Neural cell (in vitro differentiated cells): Measurements from ENCODE around the gene HK1. TPM values are rescaled to one million over a fixed set of nuclear protein-coding genes. Genes with fewer than 3 reads are reported as not detected.

Experiments
- H2AFZ ChIP-seq: fragments of 200-600, 300-800 bp; sonication (generic), shearing (Covaris generic); 2 replicates; pipeline ENCODE4 v1.6.0; 2014; ENCODE audit warnings: low read depth, mild to moderate bottlenecking, antibody characterized with exemption, low read length, moderate library complexity
- H3F3A ChIP-seq: fragments of 200-600 bp; shearing (Covaris generic); 2 replicates; pipeline ENCODE4 v1.6.1; 2016; ENCODE audit warnings: mild to moderate bottlenecking, moderate library complexity, mixed read lengths, antibody characterized with exemption, low read length; ENCODE audit not compliant: insufficient read depth, poor library complexity, severe bottlenecking
- H3K27ac ChIP-seq: fragments of 200-600, 300-800 bp; sonication (generic), shearing (Covaris generic); 2 replicates; pipeline ENCODE4 v1.5.1; 2014; ENCODE audit warnings: mild to moderate bottlenecking, low read length, moderate library complexity
- H3K27me3 ChIP-seq: fragments of 300-800, 200-600 bp; sonication (generic), shearing (Covaris generic); 2 replicates; pipeline ENCODE4 v1.6.0; 2014; ENCODE audit warnings: mild to moderate bottlenecking, low read depth, low read length, moderate library complexity; ENCODE audit not compliant: insufficient read depth
- H3K36me3 ChIP-seq: fragments of 300-800, 200-600 bp; sonication (generic), shearing (Covaris generic); 2 replicates; pipeline ENCODE4 v1.5.1; 2014; ENCODE audit warnings: mild to moderate bottlenecking, antibody characterized with exemption, low read length, moderate library complexity; ENCODE audit not compliant: insufficient read depth
- H3K4me2 ChIP-seq: fragments of 300-800, 200-600 bp; sonication (generic), shearing (Covaris generic); 2 replicates; pipeline ENCODE4 v1.6.0; 2014; ENCODE audit warnings: mild to moderate bottlenecking, low read length
- H3K4me3 ChIP-seq: fragments of 300-800, 200-600 bp; sonication (generic), shearing (Covaris generic); 2 replicates; pipeline ENCODE4 v1.5.1; 2014; ENCODE audit warnings: mild to moderate bottlenecking, low read length, moderate library complexity
- H3K79me2 ChIP-seq: fragments of 200-600 bp; shearing (Covaris generic); replicated peaks from 2 replicates; pipeline ENCODE4 v1.6.0; 2014; ENCODE audit warnings: mild to moderate bottlenecking, low read length, moderate library complexity; ENCODE audit not compliant: insufficient read depth
- H3K9ac ChIP-seq: fragments of 300-800, 200-600 bp; sonication (generic), shearing (Covaris generic); 2 replicates; pipeline ENCODE4 v1.6.1; 2016; ENCODE audit warnings: mild to moderate bottlenecking, low read length, mixed read lengths
- H3K9me2 ChIP-seq: fragments of 200-600 bp; shearing (Covaris generic); 2 replicates; pipeline ENCODE4 v1.6.1; 2016; ENCODE audit warnings: mild to moderate bottlenecking, low read length, mixed read lengths; ENCODE audit not compliant: insufficient read depth
- H3K9me3 ChIP-seq: fragments of 200-600, 300-800 bp; sonication (generic), shearing (Covaris generic); 2 replicates; pipeline ENCODE4 v1.6.1; 2016; ENCODE audit warnings: mild to moderate bottlenecking, mixed run types, low read length, moderate library complexity, mixed read lengths
- H4K20me1 ChIP-seq: fragments of 200-600 bp; shearing (Covaris generic); 2 replicates; pipeline ENCODE4 v1.6.1; 2016; ENCODE audit warnings: mild to moderate bottlenecking, mixed run types; ENCODE audit not compliant: insufficient read depth
- EP300 ChIP-seq: fragments of 450-650 bp; conservative IDR thresholded peaks from 2 replicates; pipeline ENCODE4 v1.6.1; 2014; ENCODE audit warnings: antibody characterized with exemption, mild to moderate bottlenecking, moderate library complexity; ENCODE audit not compliant: poor library complexity, severe bottlenecking
- EZH2 ChIP-seq: fragments of 200-600, 300-800 bp; shearing (Covaris generic), sonication (generic); IDR thresholded peaks from 2 replicates; pipeline ENCODE4 v1.6.1; 2014; ENCODE audit warnings: antibody characterized with exemption, low read length, borderline replicate concordance, mild to moderate bottlenecking; ENCODE audit not compliant: insufficient read depth, poor library complexity, severe bottlenecking
- MXI1 ChIP-seq: fragments of 450-650 bp; conservative IDR thresholded peaks from 2 replicates; pipeline ENCODE4 v1.6.1; 2014; ENCODE audit warnings: antibody characterized with exemption, mild to moderate bottlenecking; ENCODE audit not compliant: poor library complexity, severe bottlenecking
- POLR2AphosphoS5 ChIP-seq: IDR thresholded peaks from 2 replicates; pipeline ENCODE4 v1.6.1; 2012
- RAD21 ChIP-seq: fragments of 450-650 bp; conservative IDR thresholded peaks from 2 replicates; pipeline ENCODE4 v1.6.1; 2014; ENCODE audit warnings: antibody characterized with exemption, mild to moderate bottlenecking, moderate library complexity
- SMC3 ChIP-seq: fragments of 450-650 bp; conservative IDR thresholded peaks from 2 replicates; pipeline ENCODE4 v1.6.1; 2014; ENCODE audit warnings: antibody characterized with exemption, mild to moderate bottlenecking, moderate library complexity; ENCODE audit not compliant: poor library complexity
- TAF1 ChIP-seq: IDR thresholded peaks from 2 replicates; pipeline ENCODE4 v1.6.1; 2012; ENCODE audit warnings: low read depth
- polyA plus RNA-seq: library from polyadenylated mRNA; depleted of rRNA; stranded (reverse); fragments of >200 nt; gene quantifications from 2 replicates; pipeline ENCODE4 v1.2.3, GENCODE V29; 2014
- TF ChIP-seq, protein P1 (sequence below): IDR thresholded peaks from 2 replicates; pipeline ENCODE4 v1.6.1; 2012; ENCODE audit warnings: borderline replicate concordance
- TF ChIP-seq, protein P2 (sequence below): fragments of 450-650 bp; IDR thresholded peaks from 2 replicates; pipeline ENCODE4 v1.5.1; 2014; ENCODE audit warnings: antibody characterized with exemption, mild to moderate bottlenecking, moderate library complexity; ENCODE audit not compliant: poor library complexity, severe bottlenecking

Gene HK1
- polyA plus RNA-seq, 1 donor from 2014 or later: 60.5 TPM

DNA sequence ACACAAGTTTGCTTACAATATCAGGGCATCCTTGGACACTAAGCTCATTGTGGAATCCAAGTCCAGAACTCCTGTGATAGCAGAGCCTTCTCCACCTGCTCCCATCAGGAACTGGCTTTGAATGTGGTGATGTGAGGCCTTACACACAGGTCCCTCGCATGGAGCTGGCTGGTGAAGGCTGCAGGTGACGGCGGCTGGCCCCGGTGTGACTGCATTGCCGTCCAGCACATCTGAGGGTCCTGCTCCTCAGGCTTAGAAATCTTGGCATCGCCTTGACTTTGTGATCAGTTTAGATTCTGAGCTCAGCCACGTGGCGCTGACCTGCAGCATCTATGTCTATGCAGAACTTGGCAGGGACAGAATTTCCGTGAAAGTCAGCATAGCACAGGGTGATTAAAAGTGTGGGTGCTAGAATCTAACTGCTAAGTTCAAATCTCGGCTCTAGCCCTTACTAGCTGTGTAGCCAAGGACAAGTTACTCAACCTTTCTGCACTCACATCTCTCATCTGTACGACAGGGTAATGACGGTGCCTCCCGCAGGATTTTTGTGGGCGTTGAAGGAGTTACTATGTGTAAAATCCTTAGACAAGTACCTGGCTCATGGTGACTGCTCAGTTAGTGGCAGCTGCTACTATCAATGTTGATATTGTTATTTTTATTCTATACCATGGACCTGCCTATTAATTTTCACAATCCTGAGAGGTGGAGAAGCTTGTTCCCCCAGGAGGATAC lies 31.5 kb upstream of the HK1 start:
- Histone ChIP-seq H3K79me2 (no peaks in the 10 kb centered on the region), H2AFZ (no peak overlapping the region), H4K20me1 (no peaks in the 10 kb centered on the region), H3K27ac (no peak overlapping the region), H3K4me3 (no peak overlapping the region), H3K9me3 (no peaks in the 10 kb centered on the region), H3K9ac (no peak overlapping the region), H3F3A (no peaks in the 10 kb centered on the region), H3K36me3 (no peaks in the 10 kb centered on the region), H3K9me2 (no peaks in the 10 kb centered on the region), H3K27me3 (no peaks in the 10 kb centered on the region), H3K4me2 (no peak overlapping the region)
- TF ChIP-seq TAF1 (no peak), EZH2 (no peak), MXI1 (no peak), POLR2AphosphoS5 (no peak), EP300 (no peak)
- TF ChIP-seq, protein P1, sequence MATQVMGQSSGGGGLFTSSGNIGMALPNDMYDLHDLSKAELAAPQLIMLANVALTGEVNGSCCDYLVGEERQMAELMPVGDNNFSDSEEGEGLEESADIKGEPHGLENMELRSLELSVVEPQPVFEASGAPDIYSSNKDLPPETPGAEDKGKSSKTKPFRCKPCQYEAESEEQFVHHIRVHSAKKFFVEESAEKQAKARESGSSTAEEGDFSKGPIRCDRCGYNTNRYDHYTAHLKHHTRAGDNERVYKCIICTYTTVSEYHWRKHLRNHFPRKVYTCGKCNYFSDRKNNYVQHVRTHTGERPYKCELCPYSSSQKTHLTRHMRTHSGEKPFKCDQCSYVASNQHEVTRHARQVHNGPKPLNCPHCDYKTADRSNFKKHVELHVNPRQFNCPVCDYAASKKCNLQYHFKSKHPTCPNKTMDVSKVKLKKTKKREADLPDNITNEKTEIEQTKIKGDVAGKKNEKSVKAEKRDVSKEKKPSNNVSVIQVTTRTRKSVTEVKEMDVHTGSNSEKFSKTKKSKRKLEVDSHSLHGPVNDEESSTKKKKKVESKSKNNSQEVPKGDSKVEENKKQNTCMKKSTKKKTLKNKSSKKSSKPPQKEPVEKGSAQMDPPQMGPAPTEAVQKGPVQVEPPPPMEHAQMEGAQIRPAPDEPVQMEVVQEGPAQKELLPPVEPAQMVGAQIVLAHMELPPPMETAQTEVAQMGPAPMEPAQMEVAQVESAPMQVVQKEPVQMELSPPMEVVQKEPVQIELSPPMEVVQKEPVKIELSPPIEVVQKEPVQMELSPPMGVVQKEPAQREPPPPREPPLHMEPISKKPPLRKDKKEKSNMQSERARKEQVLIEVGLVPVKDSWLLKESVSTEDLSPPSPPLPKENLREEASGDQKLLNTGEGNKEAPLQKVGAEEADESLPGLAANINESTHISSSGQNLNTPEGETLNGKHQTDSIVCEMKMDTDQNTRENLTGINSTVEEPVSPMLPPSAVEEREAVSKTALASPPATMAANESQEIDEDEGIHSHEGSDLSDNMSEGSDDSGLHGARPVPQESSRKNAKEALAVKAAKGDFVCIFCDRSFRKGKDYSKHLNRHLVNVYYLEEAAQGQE: no peak
- TF ChIP-seq, protein P2, sequence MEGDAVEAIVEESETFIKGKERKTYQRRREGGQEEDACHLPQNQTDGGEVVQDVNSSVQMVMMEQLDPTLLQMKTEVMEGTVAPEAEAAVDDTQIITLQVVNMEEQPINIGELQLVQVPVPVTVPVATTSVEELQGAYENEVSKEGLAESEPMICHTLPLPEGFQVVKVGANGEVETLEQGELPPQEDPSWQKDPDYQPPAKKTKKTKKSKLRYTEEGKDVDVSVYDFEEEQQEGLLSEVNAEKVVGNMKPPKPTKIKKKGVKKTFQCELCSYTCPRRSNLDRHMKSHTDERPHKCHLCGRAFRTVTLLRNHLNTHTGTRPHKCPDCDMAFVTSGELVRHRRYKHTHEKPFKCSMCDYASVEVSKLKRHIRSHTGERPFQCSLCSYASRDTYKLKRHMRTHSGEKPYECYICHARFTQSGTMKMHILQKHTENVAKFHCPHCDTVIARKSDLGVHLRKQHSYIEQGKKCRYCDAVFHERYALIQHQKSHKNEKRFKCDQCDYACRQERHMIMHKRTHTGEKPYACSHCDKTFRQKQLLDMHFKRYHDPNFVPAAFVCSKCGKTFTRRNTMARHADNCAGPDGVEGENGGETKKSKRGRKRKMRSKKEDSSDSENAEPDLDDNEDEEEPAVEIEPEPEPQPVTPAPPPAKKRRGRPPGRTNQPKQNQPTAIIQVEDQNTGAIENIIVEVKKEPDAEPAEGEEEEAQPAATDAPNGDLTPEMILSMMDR: no peak

DNA sequence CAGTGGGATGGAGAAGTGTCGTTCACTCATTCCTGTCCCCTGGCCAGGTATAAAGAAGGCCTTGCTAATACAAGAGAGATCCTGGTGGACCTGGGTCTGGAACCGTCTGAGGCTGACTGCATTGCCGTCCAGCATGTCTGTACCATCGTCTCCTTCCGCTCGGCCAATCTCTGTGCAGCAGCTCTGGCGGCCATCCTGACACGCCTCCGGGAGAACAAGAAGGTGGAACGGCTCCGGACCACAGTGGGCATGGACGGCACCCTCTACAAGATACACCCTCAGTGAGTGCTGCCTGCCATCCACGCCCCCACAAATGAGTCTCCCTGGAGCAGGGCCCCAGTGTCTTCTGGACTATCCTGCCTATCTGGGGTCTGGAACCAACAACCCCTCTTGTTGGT lies 31.0 kb upstream of the HK1 start:
- H3K4me3 ChIP-seq: no peak overlapping the region
- no peaks in the 10 kb centered on the region for H3K79me2 ChIP-seq
- no peak overlapping the region for H3K4me2 ChIP-seq
- TF ChIP-seq MXI1 (no peak), RAD21 (no peak), EZH2 (no peak), SMC3 (no peak), POLR2AphosphoS5 (no peak)
- TF ChIP-seq, protein P1: no peak
- TF ChIP-seq, protein P2: no peak
- H3F3A ChIP-seq: no peaks in the 10 kb centered on the region
- no peak overlapping the region for H3K9ac ChIP-seq
- no peaks in the 10 kb centered on the region for H3K9me2 ChIP-seq
- no peaks in the 10 kb centered on the region for H4K20me1 ChIP-seq
- H3K27ac ChIP-seq: no peak overlapping the region
- no peaks in the 10 kb centered on the region for H3K36me3 ChIP-seq
- H3K9me3 ChIP-seq: no peaks in the 10 kb centered on the region
- H3K27me3 ChIP-seq: no peaks in the 10 kb centered on the region
- H2AFZ ChIP-seq: no peak overlapping the region
